K562 (cell line): ENCODE data around the gene RPS8. TPM values are rescaled to one million over a fixed set of nuclear protein-coding genes. Genes with fewer than 3 reads are reported as not detected.

Source experiments
- CEBPG ChIP-seq, 3 experiments: fragments of 200-800 bp in 1 of 3; sonication (Bioruptor generic) in 1 of 3; sonication (generic) in 1 of 3; formaldehyde crosslinking in 1 of 3; IDR thresholded peaks in 2 of 3; conservative IDR thresholded peaks in 1 of 3; 2 replicates each; pipeline versions ENCODE4 v1.6.1 to v1.8.0; 2016 to 2022; ENCODE audit warnings: missing compliant biosample characterization in 2 of 3, missing genetic modification characterization in 2 of 3, mild to moderate bottlenecking in 1 of 3, missing genetic modification reagents in 1 of 3
- FOXA3 ChIP-seq, 2 experiments: fragments of 450-650 bp in 1 of 2; sonication (generic) in 1 of 2; formaldehyde crosslinking; IDR thresholded peaks in 1 of 2; conservative IDR thresholded peaks in 1 of 2; 2 replicates each; pipeline versions ENCODE4 v1.4.0 to v1.8.0; 2020 to 2022; ENCODE audit warnings: mild to moderate bottlenecking in 2 of 2, missing genetic modification reagents in 1 of 2
- MYC ChIP-seq, 2 experiments: fragments of 250-450 bp in 1 of 2; sonication (Bioruptor Pico) in 1 of 2; IDR thresholded peaks; 2 replicates each; pipeline versions ENCODE4 v1.5.1 to v1.6.1; 2012 to 2021; ENCODE audit warnings: low read depth in 2 of 2, borderline replicate concordance in 1 of 2, improper control_type of control experiment in 1 of 2, low read length in 1 of 2, mild to moderate bottlenecking in 1 of 2, moderate library complexity in 1 of 2
- POU5F1 ChIP-seq: fragments of 150-350 bp; IDR thresholded peaks from 2 replicates; pipeline ENCODE4 v1.6.1; 2014; ENCODE audit warnings: borderline replicate concordance, low read length, low read depth, mild to moderate bottlenecking; ENCODE audit not compliant: partially characterized antibody
- PRDM10 ChIP-seq: fragments of 450-650 bp; IDR thresholded peaks from 2 replicates; pipeline ENCODE4 v1.6.1; 2018; ENCODE audit not compliant: partially characterized antibody
- SIX5 ChIP-seq, 2 experiments: IDR thresholded peaks; 2 replicates each; pipeline ENCODE4 v1.6.1; 2011; ENCODE audit warnings: low read length in 2 of 2, borderline replicate concordance in 1 of 2, low read depth in 1 of 2, mild to moderate bottlenecking in 1 of 2, moderate library complexity in 1 of 2; ENCODE audit not compliant: insufficient read depth in 1 of 2
- SREBF1 ChIP-seq: fragments of 150-350 bp; IDR thresholded peaks from 2 replicates; pipeline ENCODE4 v1.6.1; 2014; ENCODE audit warnings: antibody characterized with exemption, low read depth, low read length, borderline replicate concordance
- ZFP30 ChIP-seq: fragments of 250-450 bp; sonication (Bioruptor Pico); IDR thresholded peaks from 2 replicates; pipeline ENCODE4 v1.8.0; 2022; ENCODE audit warnings: moderate library complexity, mild to moderate bottlenecking, inconsistent platforms, borderline replicate concordance
- ZNF140 ChIP-seq: fragments of 250-450 bp; sonication (Bioruptor Pico); IDR thresholded peaks from 2 replicates; pipeline ENCODE4 v1.8.0; 2021; ENCODE audit warnings: moderate library complexity, mild to moderate bottlenecking, inconsistent platforms
- ZNF449 ChIP-seq: fragments of 250-450 bp; sonication (Bioruptor Pico); IDR thresholded peaks from 2 replicates; pipeline ENCODE4 v1.8.0; 2022; ENCODE audit warnings: moderate library complexity, mild to moderate bottlenecking, inconsistent platforms
- ZNF511 ChIP-seq: sonication (generic); formaldehyde crosslinking; IDR thresholded peaks from 2 replicates; pipeline ENCODE4 v1.8.0; 2022; ENCODE audit warnings: mild to moderate bottlenecking, missing genetic modification reagents
- ZNF609 ChIP-seq: sonication (generic); formaldehyde crosslinking; IDR thresholded peaks from 2 replicates; pipeline ENCODE4 v1.8.1; 2023; ENCODE audit warnings: missing genetic modification reagents, mild to moderate bottlenecking, borderline replicate concordance
- polyA plus RNA-seq, 8 experiments: library from polyadenylated mRNA; depleted of rRNA in 4 of 8; stranded (reverse) in 5 of 8; unstranded in 3 of 8; fragments of >200 nt; fragmentation: Nextera tagmentation in 2 of 8; fragmentation: Illumina TruSeq in 1 of 8; extraction: Ambion mirVana in 2 of 8; extraction: Trizol in 1 of 8; gene quantifications; 2 replicates each; pipeline versions ENCODE4 v1.2.1 to v1.2.3, GENCODE V29; 2011 to 2014; ENCODE audit warnings: inconsistent platforms in 1 of 8, missing spikeins in 1 of 8
- total RNA-seq, 7 experiments: library from RNA; depleted of rRNA in 6 of 7; stranded (reverse); fragments of >200 nt in 6 of 7; fragmentation: Illumina TruSeq in 2 of 7; extraction: Trizol in 2 of 7; gene quantifications; 2 replicates each; pipeline versions ENCODE4 v1.2.1 to v1.2.3, GENCODE V29; 2011 to 2021; ENCODE audit warnings: low replicate concordance in 1 of 7

RPS8 gene
- total and polyA plus RNA-seq, 9 of the 15 experiments (the other 6 are each of a cell fraction or from before 2014, with no cell fraction given) = 2,431 to 4,168 (median 3,109) TPM

GRCh38 chr1:44775930-44776729 is 790 bp downstream of the RPS8 start (continued):
- no peak for TF ChIP-seq ZNF609 (CRISPR knock-in tag)
- TF ChIP-seq POU5F1 = no peak
- no peak; the same call in 1 of the 2 replicates for TF ChIP-seq ZNF449 (CRISPR knock-in tag)
- no peak for TF ChIP-seq MYC (IDR thresholded peaks at IDR 0.05; ENCODE audit: low read depth, low read length)
- TF ChIP-seq MYC (CRISPR knock-in tag; IDR thresholded peaks at IDR 0.05; ENCODE audit: borderline replicate concordance, low read depth) = peak; percentile 73; the same call in 1 of the 2 replicates
- 0 out of 2 replicates have a peak, but pooled peaks have one; percentile 0 for TF ChIP-seq ZNF511 (CRISPR knock-in tag)
- no peak for TF ChIP-seq ZFP30 (CRISPR knock-in tag)
- peak; percentile 53 for TF ChIP-seq CEBPG (CRISPR knock-in tag; IDR thresholded peaks at IDR 0.05)
- no peak for TF ChIP-seq CEBPG (tag; conservative IDR thresholded peaks at IDR 0.05 in 1 of 2, IDR thresholded peaks at IDR 0.05 in 1 of 2)
- TF ChIP-seq PRDM10 = no peak
- no peak for TF ChIP-seq ZNF140 (CRISPR knock-in tag)
- TF ChIP-seq FOXA3 (CRISPR knock-in tag; conservative IDR thresholded peaks at IDR 0.05 in 1 of 2, IDR thresholded peaks at IDR 0.05 in 1 of 2) = peak in 1 of 2 experiments; percentile 66; a peak in 1 of 4 replicates
- no peak for TF ChIP-seq SIX5 (IDR thresholded peaks at IDR 0.05; ENCODE audit: borderline replicate concordance in 1 of 2, insufficient read depth in 1 of 2, low read depth in 1 of 2, low read length in 2 of 2)
- no peak for TF ChIP-seq SREBF1
